GM21526 (cell line): Measurements from ENCODE around the gene CHP1.
"Not testable (repeated sequence)": the region's sequence is repeated elsewhere in the genome, so short reads cannot be mapped to it uniquely, and the experiment has no call there.

Experiments
- ATAC-seq: cut with Tn5 transposase; IDR thresholded peaks from one replicate; pipeline ENCODE4 v1.9.1; 2021; ENCODE audit warnings: moderate library complexity; ENCODE audit not compliant: unreplicated experiment, low FRiP score

CHP1 gene

DNA sequence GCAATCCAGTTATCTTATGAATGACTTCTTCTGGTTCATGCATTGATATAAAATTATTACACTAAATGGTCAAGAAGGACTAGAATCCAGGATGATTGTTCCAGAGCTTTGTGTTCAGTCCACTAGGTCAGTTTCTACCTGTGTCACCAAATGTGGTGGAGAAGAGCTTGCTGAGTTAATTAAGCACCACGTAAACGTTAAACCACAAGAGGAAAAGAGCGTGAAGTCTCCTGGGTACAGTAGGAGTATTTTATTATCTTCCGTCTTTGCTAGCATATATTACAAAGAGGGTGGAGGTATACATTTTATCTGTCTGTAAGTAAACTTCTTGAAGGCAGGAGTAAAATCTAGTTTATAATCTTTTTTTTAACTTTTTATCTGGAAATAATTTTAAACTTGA is 23.5 kb downstream of the CHP1 start:
- no peak for ATAC-seq

GRCh38 chr15:41256103-41256502 is 25.0 kb downstream of the CHP1 start:
- ATAC-seq: no peak

DNA sequence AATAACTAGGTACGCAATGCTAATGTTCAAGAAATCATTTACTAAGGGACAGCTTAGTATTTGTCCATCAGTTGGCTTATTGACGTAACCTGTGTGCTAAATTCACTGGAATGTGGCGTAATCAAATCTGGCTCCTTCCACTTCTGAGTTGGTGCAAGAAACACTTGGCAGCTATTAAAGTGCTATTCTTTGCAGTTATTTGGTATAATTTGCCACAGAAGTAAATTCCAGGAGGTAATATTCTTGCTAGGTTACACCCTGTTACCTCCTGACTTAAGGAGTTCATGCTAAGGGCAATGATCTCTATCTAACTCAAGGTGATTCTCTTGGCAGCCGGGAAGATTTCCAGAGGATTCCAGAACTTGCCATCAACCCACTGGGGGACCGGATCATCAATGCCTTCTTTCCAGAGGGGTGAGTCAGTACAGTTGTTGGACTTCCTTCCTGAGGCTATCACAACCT is 25.5 kb downstream of the CHP1 start:
- ATAC-seq: no peak

DNA sequence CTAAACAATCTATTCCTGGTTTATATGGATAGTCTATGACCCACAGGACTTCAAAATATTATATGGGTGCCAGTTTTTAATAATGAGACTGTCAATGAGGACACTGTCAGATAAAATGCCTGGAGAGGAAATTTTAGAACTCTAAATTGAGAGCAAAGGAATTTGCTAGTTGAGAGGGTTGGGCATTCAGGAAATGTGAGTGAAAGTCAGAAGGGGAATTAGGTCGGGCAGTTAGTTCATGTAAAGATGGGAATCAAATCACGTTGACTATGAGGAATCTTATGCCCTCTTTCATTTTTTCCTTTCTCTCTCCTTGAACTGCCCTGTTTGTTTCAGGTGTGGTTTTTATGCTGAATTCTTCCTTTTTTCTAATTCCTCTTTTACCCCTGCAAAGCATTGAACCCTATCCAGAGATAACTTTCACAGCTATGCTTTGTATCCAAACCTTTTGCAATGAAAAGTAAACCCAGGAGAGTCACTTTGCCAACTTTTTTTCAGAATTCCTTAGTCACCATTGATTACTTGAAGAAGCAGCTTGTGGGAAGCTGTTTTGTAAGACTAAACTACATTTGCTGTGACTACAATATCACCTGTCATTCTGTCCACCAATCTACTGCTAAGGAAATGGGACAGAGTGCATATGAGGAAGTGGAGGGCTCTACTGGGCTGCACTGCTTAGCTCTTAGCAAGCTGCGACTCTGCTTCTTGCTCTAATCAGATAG is 27.8 kb downstream of the CHP1 start:
- ATAC-seq: no peak

- no peak for ATAC-seq
Measured at GRCh38 chr15:41259546-41260189, 28.6 kb downstream of the CHP1 start.

- ATAC-seq: not testable (repeated sequence)
Measured at GRCh38 chr15:41260924-41261323, 29.9 kb downstream of the CHP1 start.

GRCh38 chr15:41262571-41262970 is 31.5 kb downstream of the CHP1 start:
- ATAC-seq: no peak

GRCh38 chr15:41263891-41264351 is 32.9 kb downstream of the CHP1 start:
- no peak for ATAC-seq

GRCh38 chr15:41269887-41270286 is 38.8 kb downstream of the CHP1 start:
- ATAC-seq: no peak

- no peak for ATAC-seq
Measured at GRCh38 chr15:41276831-41277230, 45.8 kb downstream of the CHP1 start.

- no peak for ATAC-seq
Measured at GRCh38 chr15:41278319-41278718, 47.3 kb downstream of the CHP1 start.

- ATAC-seq: no peak
Measured at GRCh38 chr15:41279535-41280283, 48.6 kb downstream of the CHP1 start.

DNA sequence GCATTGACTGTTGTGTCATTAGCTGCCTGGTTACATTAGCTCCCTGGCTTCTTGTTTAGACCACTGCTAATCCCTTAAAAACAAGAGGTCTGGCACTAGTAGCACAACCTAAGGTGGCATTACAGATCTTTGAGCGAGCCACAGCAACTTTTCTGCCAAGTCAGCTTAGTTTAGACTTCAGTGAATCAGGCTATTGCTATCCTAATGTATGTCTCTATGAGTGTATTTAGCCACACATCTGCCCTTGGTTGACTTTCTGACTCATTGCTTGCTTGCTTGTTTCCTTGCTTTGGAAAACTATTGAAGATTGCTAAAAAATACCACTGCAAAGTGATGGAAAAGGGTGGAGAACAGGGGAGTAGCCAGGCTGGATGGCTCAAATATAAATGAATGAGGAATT is 50.2 kb downstream of the CHP1 start:
- ATAC-seq: no peak

GRCh38 chr15:41282436-41282835 is 51.4 kb downstream of the CHP1 start:
- not testable (repeated sequence) for ATAC-seq

DNA sequence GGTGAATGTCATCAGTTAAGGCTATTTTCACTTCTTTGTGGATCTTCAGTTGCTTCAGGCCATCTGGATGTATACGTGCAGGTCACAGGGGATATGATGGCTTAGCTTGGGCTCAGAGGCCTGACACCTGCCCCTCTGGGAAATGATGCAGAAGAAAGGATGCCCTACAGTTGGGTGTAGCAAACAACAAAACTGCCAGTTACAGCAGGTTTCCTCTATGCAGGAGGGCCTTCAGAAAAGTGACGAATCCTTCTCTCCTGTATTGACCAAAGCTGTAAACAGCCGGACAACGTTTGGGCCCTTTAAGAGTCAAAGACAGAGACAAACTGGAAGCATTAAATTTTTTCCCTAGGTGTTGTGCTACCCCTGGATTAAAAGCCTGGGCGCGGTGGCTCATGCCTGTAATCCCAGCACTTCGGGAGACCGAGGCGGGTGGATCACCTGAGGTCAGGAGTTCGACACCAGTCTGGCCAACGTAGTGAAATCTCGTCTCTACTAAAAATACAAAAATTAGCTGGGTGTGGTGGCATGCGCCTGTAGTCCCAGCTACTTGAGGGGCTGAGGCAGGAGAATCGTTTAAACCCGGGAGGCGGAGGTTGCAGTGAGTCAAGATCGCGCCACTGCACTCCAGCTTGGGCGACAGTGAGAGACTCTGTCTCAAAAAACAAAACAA is 52.0 kb downstream of the CHP1 start:
- ATAC-seq: not testable (repeated sequence)

DNA sequence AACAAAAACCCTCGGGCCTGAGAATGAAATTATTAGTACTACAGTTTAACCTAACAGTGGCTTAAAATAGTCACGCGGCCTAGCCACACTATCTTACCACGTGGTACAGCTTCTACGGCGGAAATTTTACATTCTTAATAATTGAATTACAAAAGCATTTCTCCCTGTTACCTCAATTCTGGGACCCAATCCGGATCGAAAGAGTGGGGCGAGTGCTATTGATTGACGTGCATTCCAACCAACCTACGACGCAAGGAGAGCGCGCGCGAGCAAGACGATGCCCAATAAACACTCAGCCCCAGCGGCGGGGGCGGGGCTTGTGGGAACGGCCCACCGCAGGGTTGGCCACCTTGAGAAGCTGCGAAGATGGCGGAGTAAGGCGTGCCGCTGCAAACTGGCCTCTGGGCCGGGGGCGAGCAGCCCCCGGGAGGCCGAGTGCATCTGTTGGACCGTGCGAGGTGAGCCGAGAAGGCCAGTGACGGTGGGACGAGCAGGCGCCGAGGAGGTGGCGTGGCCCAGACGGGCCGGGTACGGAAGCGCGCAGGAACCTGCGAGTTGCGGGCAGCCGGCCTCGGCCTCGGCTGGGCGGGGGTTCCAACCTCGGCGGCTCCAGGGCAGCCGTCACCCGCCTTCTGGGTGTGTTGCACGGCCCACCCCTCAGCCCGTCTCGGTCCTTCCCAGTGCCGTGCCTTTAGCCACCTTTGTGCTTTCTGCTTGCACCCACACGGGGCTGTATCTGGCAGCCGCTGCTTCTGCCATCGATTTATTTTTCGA is 52.8 kb downstream of the CHP1 start:
- peak; percentile 86 for ATAC-seq

GRCh38 chr15:41284427-41285177 is 53.5 kb downstream of the CHP1 start:
- ATAC-seq: peak; percentile 5

DNA sequence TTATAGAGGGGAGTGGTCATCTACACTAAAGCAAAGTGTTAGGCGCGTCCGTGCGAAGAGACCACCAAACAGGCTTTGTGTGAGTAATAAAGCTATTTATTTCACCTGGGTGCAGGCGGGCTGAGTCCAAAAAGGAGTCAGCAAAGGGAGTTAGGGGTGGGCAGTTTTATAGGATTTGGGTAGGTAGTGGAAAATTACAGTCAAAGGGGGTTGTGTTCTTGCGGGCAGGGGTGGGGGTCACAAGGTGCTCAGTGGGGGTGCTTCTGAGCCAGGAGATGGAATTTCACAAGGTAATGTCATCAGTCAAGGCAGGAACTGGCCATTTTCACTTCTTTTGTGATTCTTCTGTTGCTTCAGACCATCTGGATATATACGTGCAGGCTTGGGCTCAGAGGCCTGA is 54.2 kb downstream of the CHP1 start:
- no peak for ATAC-seq

- no peak for ATAC-seq
Measured at GRCh38 chr15:41286665-41287333, 55.7 kb downstream of the CHP1 start.
